Endothelial cell of umbilical vein (primary cell): ENCODE results near the gene CUL9.

Experiments
- POLR2AphosphoS5 ChIP-seq: IDR thresholded peaks from 2 replicates; pipeline ENCODE4 v1.6.1; 2012; ENCODE audit warnings: low read depth, mild to moderate bottlenecking, control low read depth, low read length, moderate library complexity; ENCODE audit not compliant: insufficient read depth
- TF ChIP-seq, protein P1 (sequence below), 2 donors: IDR thresholded peaks; 1 replicate in 1 of 2; 2 replicates in 1 of 2; pipeline ENCODE4 v1.5.1; 2011; ENCODE audit warnings: low read length in 2 of 2, mild to moderate bottlenecking in 2 of 2, moderate library complexity in 2 of 2, control low read depth in 1 of 2, inconsistent platforms in 1 of 2, low read depth in 1 of 2; ENCODE audit not compliant: insufficient read depth in 1 of 2; ENCODE audit errors: extremely low read depth in 1 of 2

GRCh38 chr6:43180058-43180457, 1.9 kb upstream of the CUL9 start:
- TF ChIP-seq, protein P1, sequence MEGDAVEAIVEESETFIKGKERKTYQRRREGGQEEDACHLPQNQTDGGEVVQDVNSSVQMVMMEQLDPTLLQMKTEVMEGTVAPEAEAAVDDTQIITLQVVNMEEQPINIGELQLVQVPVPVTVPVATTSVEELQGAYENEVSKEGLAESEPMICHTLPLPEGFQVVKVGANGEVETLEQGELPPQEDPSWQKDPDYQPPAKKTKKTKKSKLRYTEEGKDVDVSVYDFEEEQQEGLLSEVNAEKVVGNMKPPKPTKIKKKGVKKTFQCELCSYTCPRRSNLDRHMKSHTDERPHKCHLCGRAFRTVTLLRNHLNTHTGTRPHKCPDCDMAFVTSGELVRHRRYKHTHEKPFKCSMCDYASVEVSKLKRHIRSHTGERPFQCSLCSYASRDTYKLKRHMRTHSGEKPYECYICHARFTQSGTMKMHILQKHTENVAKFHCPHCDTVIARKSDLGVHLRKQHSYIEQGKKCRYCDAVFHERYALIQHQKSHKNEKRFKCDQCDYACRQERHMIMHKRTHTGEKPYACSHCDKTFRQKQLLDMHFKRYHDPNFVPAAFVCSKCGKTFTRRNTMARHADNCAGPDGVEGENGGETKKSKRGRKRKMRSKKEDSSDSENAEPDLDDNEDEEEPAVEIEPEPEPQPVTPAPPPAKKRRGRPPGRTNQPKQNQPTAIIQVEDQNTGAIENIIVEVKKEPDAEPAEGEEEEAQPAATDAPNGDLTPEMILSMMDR (IDR thresholded peaks at IDR 0.05; ENCODE audit: extremely low read depth in 1 of 2, insufficient read depth in 1 of 2, low read depth in 1 of 2, low read length in 2 of 2): no peak
- no peak for TF ChIP-seq POLR2AphosphoS5
